Fibroblast of lung (primary cell): Measurements from ENCODE around the gene AKAP6. TPM values are rescaled to one million over a fixed set of nuclear protein-coding genes. Genes with fewer than 3 reads are reported as not detected.

Experiments used
- DNase-seq, 2 donors: peaks; one replicate each; pipeline versions ENCODE4 v3.0.0 to v3.0.0-alpha.2; 2010; ENCODE audit warnings: low read depth in 2 of 2
- H2AFZ ChIP-seq: 2 replicates; pipeline ENCODE4 v1.5.1; 2012; ENCODE audit warnings: low read length, control low read depth, inconsistent platforms
- H3K27ac ChIP-seq: 2 replicates; pipeline ENCODE4 v1.5.1; 2011; ENCODE audit warnings: low read length, control low read depth; ENCODE audit not compliant: insufficient read depth
- H3K27me3 ChIP-seq: 2 replicates; pipeline ENCODE4 v1.5.1; 2011; ENCODE audit warnings: mild to moderate bottlenecking, low read length; ENCODE audit not compliant: control insufficient read depth, insufficient read depth
- H3K36me3 ChIP-seq: 2 replicates; pipeline ENCODE4 v1.5.1; 2011; ENCODE audit warnings: low read length; ENCODE audit not compliant: control insufficient read depth, insufficient read depth
- H3K4me1 ChIP-seq: 2 replicates; pipeline ENCODE4 v1.5.1; 2011; ENCODE audit warnings: low read length; ENCODE audit not compliant: control insufficient read depth, insufficient read depth; ENCODE audit errors: extremely low read depth
- H3K4me2 ChIP-seq: 2 replicates; pipeline ENCODE4 v1.5.1; 2011; ENCODE audit warnings: low read length, control low read depth; ENCODE audit not compliant: insufficient read depth; ENCODE audit errors: extremely low read depth
- H3K4me3 ChIP-seq, 4 experiments: fragments of 200-600 bp in 1 of 4; sonication (generic) in 1 of 4; replicated peaks in 1 of 4; 2 replicates each; pipeline ENCODE4 v1.5.1; 2011 to 2016; ENCODE audit warnings: low read length in 4 of 4, low read depth in 3 of 4, mild to moderate bottlenecking in 3 of 4, control low read depth in 2 of 4, inconsistent platforms in 1 of 4, mixed read lengths in 1 of 4; ENCODE audit not compliant: insufficient read depth in 1 of 4; ENCODE audit errors: control extremely low read depth in 1 of 4
- H3K79me2 ChIP-seq: 2 replicates; pipeline ENCODE4 v1.5.1; 2012; ENCODE audit warnings: mild to moderate bottlenecking, low read length, inconsistent platforms; ENCODE audit not compliant: control insufficient read depth, insufficient read depth
- H3K9ac ChIP-seq: 2 replicates; pipeline ENCODE4 v1.5.1; 2011; ENCODE audit warnings: mild to moderate bottlenecking, low read length, control low read depth; ENCODE audit not compliant: insufficient read depth
- H3K9me3 ChIP-seq: 2 replicates; pipeline ENCODE4 v1.5.1; 2012; ENCODE audit warnings: low read depth, low read length; ENCODE audit not compliant: control insufficient read depth, insufficient read depth
- H4K20me1 ChIP-seq: 2 replicates; pipeline ENCODE4 v1.5.1; 2011; ENCODE audit warnings: low read length; ENCODE audit not compliant: control insufficient read depth, insufficient read depth; ENCODE audit errors: extremely low read depth
- CTCF ChIP-seq, 2 donors: IDR thresholded peaks in 1 of 2; conservative IDR thresholded peaks in 1 of 2; 1 replicate in 1 of 2; 2 replicates in 1 of 2; pipeline ENCODE4 v1.5.1; 2011 to 2012; ENCODE audit warnings: low read length in 2 of 2, control low read depth in 1 of 2, inconsistent platforms in 1 of 2, low read depth in 1 of 2, mild to moderate bottlenecking in 1 of 2
- EZH2 ChIP-seq: IDR thresholded peaks from 2 replicates; pipeline ENCODE4 v1.5.1; 2012; ENCODE audit warnings: low read length, control low read depth, mild to moderate bottlenecking; ENCODE audit errors: missing control alignments
- polyA plus RNA-seq, 2 donors: library from polyadenylated mRNA; depleted of rRNA in 1 of 2; stranded (reverse) in 1 of 2; unstranded in 1 of 2; fragments of >200 nt; gene quantifications; 2 replicates each; pipeline ENCODE4 v1.2.1, GENCODE V29; 2011 to 2012; ENCODE audit warnings: missing spikeins in 1 of 2
- total RNA-seq: library from RNA; depleted of rRNA; stranded (reverse); fragments of >200 nt; gene quantifications from 2 replicates; pipeline ENCODE4 v1.2.1, GENCODE V29; 2014

The AKAP6 gene
- total and polyA plus RNA-seq, 2 donors (not counting 1 experiment from before 2014, with no cell fraction given) = 3.3 to 10.9 TPM

GRCh38 chr14:32298346-32298745 is 30.8 kb upstream of the AKAP6 start:
- no peaks in the 10 kb centered on the region for H3K27me3 ChIP-seq
- no peaks in the 10 kb centered on the region for H3K4me1 ChIP-seq
- no peaks in the 10 kb centered on the region for H3K36me3 ChIP-seq
- no peak overlapping the region for H3K4me3 ChIP-seq
- no peak overlapping the region for H2AFZ ChIP-seq
- H3K27ac ChIP-seq = no peak overlapping the region
- H3K9me3 ChIP-seq = no peaks in the 10 kb centered on the region
- H3K79me2 ChIP-seq = no peaks in the 10 kb centered on the region
- H3K9ac ChIP-seq = no peak overlapping the region
- TF ChIP-seq CTCF (conservative IDR thresholded peaks at IDR 0.05 in 1 of 2, IDR thresholded peaks at IDR 0.05 in 1 of 2; ENCODE audit: low read depth in 1 of 2, low read length in 2 of 2) = no peak
- no peaks in the 10 kb centered on the region for H4K20me1 ChIP-seq
- no peak overlapping the region for H3K4me2 ChIP-seq
- DNase-seq = no peak

GRCh38 chr14:32300136-32300535 is 29.0 kb upstream of the AKAP6 start:
- no peaks in the 10 kb centered on the region for H3K36me3 ChIP-seq
- TF ChIP-seq CTCF (conservative IDR thresholded peaks at IDR 0.05 in 1 of 2, IDR thresholded peaks at IDR 0.05 in 1 of 2; ENCODE audit: low read depth in 1 of 2, low read length in 2 of 2) (no peak), EZH2 (no peak)
- no peaks in the 10 kb centered on the region for H3K4me1 ChIP-seq

GRCh38 chr14:32303865-32304264 is 25.2 kb upstream of the AKAP6 start:
- no peak overlapping the region for H2AFZ ChIP-seq
- H3K27me3 ChIP-seq = no peaks in the 10 kb centered on the region
- H3K4me2 ChIP-seq = no peak overlapping the region
- H4K20me1 ChIP-seq = no peaks in the 10 kb centered on the region
- no peak for DNase-seq
- no peaks in the 10 kb centered on the region for H3K36me3 ChIP-seq
- H3K4me1 ChIP-seq = no peaks in the 10 kb centered on the region
- no peak overlapping the region for H3K27ac ChIP-seq
- H3K9ac ChIP-seq = no peak overlapping the region
- no peak overlapping the region for H3K4me3 ChIP-seq
- H3K9me3 ChIP-seq = no peaks in the 10 kb centered on the region
- no peaks in the 10 kb centered on the region for H3K79me2 ChIP-seq
- TF ChIP-seq EZH2 = no peak
- TF ChIP-seq CTCF (conservative IDR thresholded peaks at IDR 0.05 in 1 of 2, IDR thresholded peaks at IDR 0.05 in 1 of 2; ENCODE audit: low read depth in 1 of 2, low read length in 2 of 2) = no peak

More at GRCh38 chr14:32300136-32300535, 29.0 kb upstream of the AKAP6 start:
- Histone ChIP-seq H3K4me3 (no peak overlapping the region), H2AFZ (no peak overlapping the region), H3K27ac (no peak overlapping the region), H4K20me1 (no peaks in the 10 kb centered on the region), H3K9ac (no peak overlapping the region), H3K27me3 (no peaks in the 10 kb centered on the region), H3K9me3 (no peaks in the 10 kb centered on the region), H3K79me2 (no peaks in the 10 kb centered on the region), H3K4me2 (no peak overlapping the region)
- DNase-seq = no peak
